ENCODE results near the gene MEGF11.

The MEGF11 gene

DNA sequence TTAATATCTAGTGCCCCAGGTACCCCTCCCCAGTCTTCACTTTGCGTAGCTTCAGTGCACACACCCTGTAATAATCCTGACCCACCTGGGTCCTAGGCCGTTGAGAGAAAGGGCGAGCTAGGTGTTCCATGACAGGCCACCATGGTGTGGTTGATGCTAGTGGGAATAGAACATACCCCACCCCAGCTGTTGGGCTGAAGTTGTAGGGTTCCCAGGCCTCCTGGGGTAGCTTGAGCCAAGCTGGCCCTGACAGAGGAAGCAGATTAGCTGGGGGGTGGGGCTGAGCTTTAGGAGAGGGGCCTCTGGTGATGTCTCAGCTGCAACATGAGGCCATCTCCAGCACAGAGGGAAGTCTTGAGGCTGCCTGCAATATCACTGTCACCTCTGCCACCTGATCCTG, 343.7 kb downstream of the MEGF11 start:
- Mint-ChIP-seq H3K36me3 (ENCODE audit: insufficient read depth) (peaks cover 5% of the 10 kb centered on the region), H3K27me3 (no peaks in the 10 kb centered on the region), H3K4me1 (no peaks in the 10 kb centered on the region), H3K4me3 (no peak overlapping the region), H3K27ac (ENCODE audit: low read depth) (no peak overlapping the region), H3K9me3 (no peaks in the 10 kb centered on the region)
- DNase-seq (ENCODE audit: low spot score in 2 of 2), result no peak
- no peak for ATAC-seq (replicated peaks; ENCODE audit: extremely low read depth, poor library complexity, severe bottlenecking)

DNA sequence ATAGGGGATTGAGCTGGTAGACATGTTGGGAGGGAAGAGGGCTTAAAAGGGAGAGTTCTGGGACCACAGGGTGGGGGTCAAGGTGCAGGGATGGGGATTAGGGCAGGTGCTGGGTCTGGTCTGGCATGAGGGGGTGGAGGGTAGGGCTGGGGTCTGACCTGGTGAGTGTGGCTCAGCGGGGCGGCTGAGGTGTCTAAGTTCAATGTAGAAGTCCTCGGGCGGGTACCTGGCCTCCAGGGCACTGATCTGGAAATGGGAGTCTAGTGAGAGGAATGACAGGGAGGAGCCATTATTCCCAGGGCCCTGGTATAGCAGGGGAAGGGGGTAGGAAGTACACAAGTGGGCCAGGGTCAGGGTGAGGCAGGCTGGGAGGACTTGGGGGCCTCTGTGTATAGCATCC, 344.7 kb downstream of the MEGF11 start:
- DNase-seq (ENCODE audit: low spot score in 2 of 2) (no peak), ATAC-seq (replicated peaks; ENCODE audit: extremely low read depth, poor library complexity, severe bottlenecking) (no peak)
- Mint-ChIP-seq H3K9me3 (no peaks in the 10 kb centered on the region), H3K27ac (ENCODE audit: low read depth) (no peak overlapping the region), H3K4me3 (no peak overlapping the region), H3K27me3 (no peaks in the 10 kb centered on the region), H3K36me3 (ENCODE audit: insufficient read depth) (peaks cover 5% of the 10 kb centered on the region), H3K4me1 (no peaks in the 10 kb centered on the region)

DNA sequence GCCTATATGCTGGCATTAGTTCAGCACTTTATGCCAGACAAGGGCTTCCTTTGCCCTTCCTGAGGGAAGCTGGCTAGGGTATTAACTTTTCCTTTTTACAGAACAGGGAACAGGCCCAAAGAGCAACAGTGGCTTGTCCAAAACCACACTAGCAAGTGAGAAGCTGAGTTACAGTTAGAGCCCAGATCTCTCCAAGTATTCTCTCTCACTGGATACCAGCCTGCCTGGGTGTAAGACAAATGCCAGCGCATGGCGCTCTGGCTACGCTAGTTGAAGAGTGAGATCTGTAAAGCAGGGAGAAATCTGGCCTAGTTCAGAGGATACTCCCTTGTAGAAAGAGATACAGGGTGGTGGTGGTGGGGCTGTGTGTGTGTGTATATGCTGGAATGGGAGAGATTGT, 345.9 kb downstream of the MEGF11 start:
- Mint-ChIP-seq H3K36me3 (ENCODE audit: insufficient read depth) (peaks cover 5% of the 10 kb centered on the region), H3K4me1 (no peaks in the 10 kb centered on the region), H3K27ac (ENCODE audit: low read depth) (no peak overlapping the region), H3K4me3 (no peak overlapping the region), H3K27me3 (no peaks in the 10 kb centered on the region), H3K9me3 (no peaks in the 10 kb centered on the region)
- DNase-seq (ENCODE audit: low spot score in 2 of 2) (no peak), ATAC-seq (replicated peaks; ENCODE audit: extremely low read depth, poor library complexity, severe bottlenecking) (no peak)

DNA sequence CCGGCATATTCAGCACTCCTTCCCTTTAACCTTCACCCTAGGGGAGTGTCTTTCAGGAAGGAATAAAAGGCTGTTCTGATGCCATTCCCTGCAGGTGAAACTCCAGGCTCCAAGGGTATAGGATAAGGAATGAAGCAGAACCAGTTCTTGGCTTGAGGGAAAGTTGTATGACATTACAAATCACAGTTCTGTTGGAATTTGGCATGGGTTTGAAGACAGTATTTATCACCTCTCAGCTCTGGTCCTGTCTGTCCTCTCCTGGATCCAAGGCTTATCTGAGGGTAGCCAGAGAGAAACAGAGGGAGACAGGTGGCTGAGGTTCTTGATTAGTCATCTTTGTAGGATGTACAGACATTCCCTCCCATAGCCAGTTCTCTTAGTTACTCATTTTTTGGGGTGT, 347.2 kb downstream of the MEGF11 start:
- Mint-ChIP-seq H3K4me1 (peaks cover 5% of the 10 kb centered on the region), H3K36me3 (ENCODE audit: insufficient read depth) (peaks cover 7% of the 10 kb centered on the region), H3K9me3 (no peaks in the 10 kb centered on the region)

DNA sequence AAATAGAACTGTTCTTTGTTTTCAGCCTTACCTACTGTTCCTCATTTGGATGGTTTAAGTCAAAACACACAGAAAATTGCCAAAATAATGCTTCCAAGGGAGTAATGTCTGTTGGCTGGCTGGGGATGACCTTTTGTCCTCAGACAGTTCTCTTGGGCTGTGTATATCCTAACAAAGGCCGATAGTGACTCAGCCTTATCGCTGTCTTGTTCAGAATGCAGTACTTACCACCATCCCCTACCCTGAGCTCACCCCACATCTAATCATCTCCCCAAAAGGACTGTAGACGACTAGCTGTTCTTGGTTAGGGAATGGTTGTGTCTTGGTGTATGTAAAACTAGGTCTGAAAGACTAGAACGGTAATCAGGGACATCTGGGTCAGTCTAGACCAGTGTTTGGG, 349.2 kb downstream of the MEGF11 start:
- DNase-seq (ENCODE audit: low spot score in 2 of 2) (no peak), ATAC-seq (replicated peaks; ENCODE audit: extremely low read depth, poor library complexity, severe bottlenecking) (no peak)
- Mint-ChIP-seq H3K4me1 (peaks cover 5% of the 10 kb centered on the region), H3K36me3 (ENCODE audit: insufficient read depth) (peaks cover 8% of the 10 kb centered on the region), H3K4me3 (no peak overlapping the region), H3K27me3 (no peaks in the 10 kb centered on the region), H3K27ac (ENCODE audit: low read depth) (no peak overlapping the region), H3K9me3 (no peaks in the 10 kb centered on the region)

More for the DNA sequence above, 347.2 kb downstream of the MEGF11 start:
- no peak overlapping the region for H3K27ac Mint-ChIP-seq (ENCODE audit: low read depth)
- no peaks in the 10 kb centered on the region for H3K27me3 Mint-ChIP-seq
- no peak overlapping the region for H3K4me3 Mint-ChIP-seq
- ATAC-seq (replicated peaks; ENCODE audit: extremely low read depth, poor library complexity, severe bottlenecking) (no peak), DNase-seq (ENCODE audit: low spot score in 2 of 2) (no peak)

DNA sequence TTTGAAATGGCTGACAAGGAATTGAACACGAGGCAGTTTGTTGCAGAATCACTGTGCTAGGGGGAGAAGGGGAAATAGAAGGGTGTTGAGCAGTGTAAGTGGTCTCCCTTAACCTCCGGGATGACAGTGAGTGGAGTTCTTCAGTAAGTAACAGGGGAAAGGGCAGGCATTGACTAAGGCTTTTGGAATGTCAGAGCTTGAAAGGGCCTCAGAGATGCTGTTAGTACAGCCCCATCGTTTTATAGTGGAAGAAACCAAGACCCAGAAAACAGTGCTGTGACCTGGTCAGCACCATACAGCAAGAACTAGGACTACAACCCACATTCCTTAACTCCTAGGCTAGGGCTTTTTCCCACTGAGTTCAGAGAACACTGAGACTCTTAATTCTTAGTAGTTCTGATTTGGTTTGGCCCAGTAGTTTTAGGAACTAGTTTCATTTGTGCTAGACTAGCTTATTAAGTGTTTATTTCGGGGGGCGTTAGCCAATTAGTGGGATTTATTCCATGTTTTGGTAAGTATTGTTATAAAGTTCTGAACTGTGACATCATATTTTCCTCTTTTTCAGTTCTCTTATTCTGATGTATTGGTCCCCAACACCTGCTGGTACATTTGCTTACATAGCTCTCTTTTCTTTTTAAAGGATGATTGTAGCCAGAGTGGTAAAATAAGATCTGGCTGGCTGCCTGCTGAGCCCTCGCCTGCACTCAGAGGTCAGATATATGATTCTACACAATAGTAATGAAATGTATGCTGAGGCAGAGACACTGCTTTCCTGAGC, 350.1 kb downstream of the MEGF11 start:
- no peaks in the 10 kb centered on the region for H3K27me3 Mint-ChIP-seq
- H3K27ac Mint-ChIP-seq (ENCODE audit: low read depth), result no peak overlapping the region
- ATAC-seq (replicated peaks; ENCODE audit: extremely low read depth, poor library complexity, severe bottlenecking) (no peak), DNase-seq (ENCODE audit: low spot score in 2 of 2) (no peak)
- no peaks in the 10 kb centered on the region for H3K9me3 Mint-ChIP-seq
- peaks cover 5% of the 10 kb centered on the region for H3K4me1 Mint-ChIP-seq
- peaks cover 7% of the 10 kb centered on the region for H3K36me3 Mint-ChIP-seq (ENCODE audit: insufficient read depth)
- H3K4me3 Mint-ChIP-seq, result no peak overlapping the region

DNA sequence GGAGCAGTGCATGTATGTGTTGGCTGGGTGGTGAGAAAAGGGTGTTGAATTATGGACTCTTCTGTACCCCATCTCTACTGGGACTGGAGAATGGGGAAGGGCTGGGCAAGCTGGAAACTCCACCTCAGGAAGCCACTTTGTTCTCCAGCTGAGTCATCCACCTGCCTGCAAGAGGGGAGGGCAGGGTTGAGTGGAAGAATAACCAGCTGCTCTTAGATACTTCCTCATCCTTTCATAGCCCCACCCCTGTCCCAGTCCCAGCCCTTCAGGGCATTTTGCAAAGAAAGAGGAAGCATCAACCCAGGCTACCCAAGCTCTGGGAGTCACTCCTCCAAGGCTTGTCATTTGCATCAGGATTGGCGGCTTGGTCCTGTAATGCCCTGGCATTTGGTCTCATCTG, 351.2 kb downstream of the MEGF11 start:
- Mint-ChIP-seq H3K27me3 (no peaks in the 10 kb centered on the region), H3K4me3 (no peak overlapping the region), H3K9me3 (no peaks in the 10 kb centered on the region), H3K4me1 (peaks cover 5% of the 10 kb centered on the region), H3K27ac (ENCODE audit: low read depth) (no peak overlapping the region), H3K36me3 (ENCODE audit: insufficient read depth) (peaks cover 10% of the 10 kb centered on the region)
- DNase-seq (ENCODE audit: low spot score in 2 of 2) (no peak), ATAC-seq (replicated peaks; ENCODE audit: extremely low read depth, poor library complexity, severe bottlenecking) (no peak)

DNA sequence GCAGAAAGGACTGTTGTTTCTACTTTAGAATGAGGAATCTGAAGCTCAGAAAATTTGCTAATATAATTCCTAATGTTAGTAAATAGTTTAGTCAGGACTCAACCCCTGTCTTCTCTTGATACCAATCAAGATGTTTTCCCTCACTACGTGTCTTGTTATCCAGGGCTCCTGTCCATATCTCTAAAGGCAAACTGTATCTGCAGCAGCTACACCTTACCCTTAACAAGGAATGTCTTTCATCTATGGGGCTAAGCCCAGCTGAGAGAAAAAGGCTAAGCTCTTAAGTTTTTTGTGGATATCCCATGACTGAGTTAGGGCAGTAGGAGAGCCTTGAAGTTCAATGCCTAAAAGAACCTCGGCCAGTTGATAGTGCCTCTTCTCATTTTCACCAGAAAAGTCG, 351.7 kb downstream of the MEGF11 start:
- no peaks in the 10 kb centered on the region for H3K27me3 Mint-ChIP-seq
- H3K27ac Mint-ChIP-seq (ENCODE audit: low read depth), result no peak overlapping the region

DNA sequence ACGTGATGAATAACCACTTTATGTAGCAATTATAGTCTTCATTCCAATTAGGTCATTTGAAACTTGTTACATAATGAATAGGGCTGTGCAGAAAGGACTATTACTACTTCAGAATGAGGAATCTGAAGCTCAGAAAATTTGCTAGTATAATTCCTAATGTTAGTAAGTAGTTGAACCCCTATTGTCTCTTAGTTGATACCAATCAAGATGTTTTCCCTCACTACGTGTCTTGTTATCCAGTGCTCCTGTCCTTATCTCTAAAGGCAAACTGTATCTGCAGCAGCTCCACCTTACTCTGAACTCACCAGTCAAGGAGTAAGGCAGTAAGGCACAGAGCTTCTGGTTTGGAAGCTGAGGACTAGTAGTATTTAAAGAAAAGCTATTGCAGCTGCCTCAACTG, 352.2 kb downstream of the MEGF11 start:
- Mint-ChIP-seq H3K27me3 (no peaks in the 10 kb centered on the region), H3K4me3 (no peak overlapping the region), H3K4me1 (peaks cover 5% of the 10 kb centered on the region), H3K36me3 (ENCODE audit: insufficient read depth) (peaks cover 7% of the 10 kb centered on the region), H3K27ac (ENCODE audit: low read depth) (no peak overlapping the region), H3K9me3 (no peaks in the 10 kb centered on the region)
- no peak for DNase-seq (ENCODE audit: low spot score in 2 of 2)
- no peak for ATAC-seq (replicated peaks; ENCODE audit: extremely low read depth, poor library complexity, severe bottlenecking)

More for the DNA sequence above, 351.7 kb downstream of the MEGF11 start:
- Mint-ChIP-seq H3K4me1 (peaks cover 5% of the 10 kb centered on the region), H3K36me3 (ENCODE audit: insufficient read depth) (peaks cover 7% of the 10 kb centered on the region), H3K9me3 (no peaks in the 10 kb centered on the region), H3K4me3 (no peak overlapping the region)
- no peak for ATAC-seq (replicated peaks; ENCODE audit: extremely low read depth, poor library complexity, severe bottlenecking)
- no peak for DNase-seq (ENCODE audit: low spot score in 2 of 2)

DNA sequence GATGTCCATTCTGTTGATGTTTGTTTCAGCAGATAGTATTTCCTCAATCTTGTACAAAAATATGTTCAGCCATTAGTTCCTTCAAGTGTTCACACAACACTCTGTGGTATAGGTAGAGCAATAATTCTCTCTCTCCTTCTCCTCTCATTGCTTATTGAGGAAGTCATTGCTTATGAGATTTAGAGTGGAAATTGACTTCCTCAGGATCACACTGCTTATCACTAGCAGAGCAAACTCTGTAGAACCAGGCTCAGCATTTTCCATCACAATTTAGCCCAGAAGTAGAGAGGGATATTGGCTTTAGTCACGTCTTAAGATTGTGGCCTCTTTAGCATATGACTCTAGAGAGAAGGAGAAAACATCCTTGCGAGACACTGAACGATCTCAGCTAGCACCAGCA, 353.1 kb downstream of the MEGF11 start:
- Mint-ChIP-seq H3K36me3 (ENCODE audit: insufficient read depth) (peaks cover 7% of the 10 kb centered on the region), H3K9me3 (no peaks in the 10 kb centered on the region), H3K27me3 (no peaks in the 10 kb centered on the region), H3K4me1 (peaks cover 5% of the 10 kb centered on the region), H3K4me3 (no peak overlapping the region), H3K27ac (ENCODE audit: low read depth) (no peak overlapping the region)
- DNase-seq (ENCODE audit: low spot score in 2 of 2) (no peak), ATAC-seq (replicated peaks; ENCODE audit: extremely low read depth, poor library complexity, severe bottlenecking) (no peak)

DNA sequence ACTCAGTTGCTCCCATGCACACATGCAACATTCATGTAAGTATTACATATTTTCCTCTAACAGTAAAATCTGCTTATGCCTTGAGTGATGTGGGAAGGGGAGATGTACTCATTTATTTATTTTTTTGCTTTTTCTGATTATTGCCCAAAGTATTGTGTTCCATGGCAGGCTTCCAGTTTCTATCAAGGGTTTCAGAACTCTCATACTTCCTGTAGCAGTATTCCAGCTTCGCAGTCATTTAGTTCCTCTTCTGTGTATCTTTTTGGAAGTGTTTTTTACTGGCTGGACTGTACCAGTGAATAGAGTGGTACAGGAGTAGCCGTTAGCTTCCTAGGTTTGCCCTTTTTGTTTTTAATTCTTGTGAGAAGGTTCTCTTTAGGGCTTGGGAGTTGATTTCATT, 357.3 kb downstream of the MEGF11 start:
- DNase-seq (ENCODE audit: low spot score in 2 of 2), result no peak
- peaks cover 8% of the 10 kb centered on the region for H3K36me3 Mint-ChIP-seq (ENCODE audit: insufficient read depth)
- H3K4me1 Mint-ChIP-seq, result no peaks in the 10 kb centered on the region
- no peak for ATAC-seq (replicated peaks; ENCODE audit: extremely low read depth, poor library complexity, severe bottlenecking)
- no peak overlapping the region for H3K27ac Mint-ChIP-seq (ENCODE audit: low read depth)
- no peaks in the 10 kb centered on the region for H3K27me3 Mint-ChIP-seq
- H3K9me3 Mint-ChIP-seq, result no peaks in the 10 kb centered on the region
- no peak overlapping the region for H3K4me3 Mint-ChIP-seq

DNA sequence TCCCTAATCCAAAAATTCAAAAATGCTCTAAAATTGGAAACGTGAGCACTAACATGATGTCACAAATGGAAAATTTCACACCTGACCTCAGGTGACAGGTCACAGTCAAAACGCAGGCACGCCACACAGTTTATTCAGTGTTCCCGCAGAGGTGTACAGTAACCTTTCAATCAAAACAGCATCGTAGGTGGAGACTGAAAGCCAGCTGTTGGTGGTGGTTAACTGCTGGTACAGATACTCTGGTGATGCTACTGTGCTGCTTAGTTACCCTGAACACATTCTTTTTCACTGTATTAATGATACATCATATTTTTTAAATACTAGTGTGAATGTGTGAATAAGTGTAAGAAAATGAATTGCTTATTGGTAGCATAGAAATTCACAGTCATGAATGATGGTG, 360.5 kb downstream of the MEGF11 start:
- peaks cover 25% of the 10 kb centered on the region for H3K36me3 Mint-ChIP-seq (ENCODE audit: insufficient read depth)
- H3K4me1 Mint-ChIP-seq, result peaks cover under 1% of the 10 kb centered on the region
- H3K4me3 Mint-ChIP-seq, result no peak overlapping the region
- DNase-seq (ENCODE audit: low spot score in 2 of 2) (no peak), ATAC-seq (replicated peaks; ENCODE audit: extremely low read depth, poor library complexity, severe bottlenecking) (no peak)
- no peaks in the 10 kb centered on the region for H3K27me3 Mint-ChIP-seq
- H3K27ac Mint-ChIP-seq (ENCODE audit: low read depth), result no peak overlapping the region
- no peaks in the 10 kb centered on the region for H3K9me3 Mint-ChIP-seq

DNA sequence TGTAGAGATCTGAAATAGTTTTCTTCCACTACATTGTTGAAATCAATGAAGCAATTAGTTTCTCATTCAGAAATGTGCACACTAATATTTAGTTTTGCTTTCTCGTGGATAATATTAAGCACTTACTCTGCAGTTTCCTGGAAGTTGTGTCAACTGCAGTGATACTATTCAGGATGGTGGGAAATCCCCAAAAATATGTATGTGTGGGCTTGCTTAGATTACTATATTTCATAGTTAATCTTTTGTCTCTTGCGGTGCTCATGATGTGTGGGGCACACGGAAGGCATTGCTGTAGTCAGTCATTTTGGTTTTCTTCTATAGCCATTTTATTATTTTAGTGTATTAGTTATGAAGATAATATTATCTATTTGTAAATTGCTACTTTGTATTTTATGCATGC, 364.6 kb downstream of the MEGF11 start:
- Mint-ChIP-seq H3K4me1 (peaks cover 27% of the 10 kb centered on the region), H3K4me3 (no peak overlapping the region), H3K9me3 (no peaks in the 10 kb centered on the region), H3K36me3 (ENCODE audit: insufficient read depth) (peaks cover 31% of the 10 kb centered on the region), H3K27ac (ENCODE audit: low read depth) (no peak overlapping the region), H3K27me3 (no peaks in the 10 kb centered on the region)
- ATAC-seq (replicated peaks; ENCODE audit: extremely low read depth, poor library complexity, severe bottlenecking), result no peak
- DNase-seq (ENCODE audit: low spot score in 2 of 2), result no peak
